ENCODE measurements around the gene UCMA. TPM values are rescaled to one million over a fixed set of nuclear protein-coding genes. Genes with fewer than 3 reads are reported as not detected.
"Not testable (repeated sequence)": the region's sequence is repeated elsewhere in the genome, so short reads cannot be mapped to it uniquely, and the experiment has no call there.

The UCMA gene
- total RNA-seq, 1 donor from 2014 or later: not detected

GRCh38 chr10:13241613-13242012, 7.4 kb upstream of the UCMA start:
- no peaks in the 10 kb centered on the region for H3K36me3 Mint-ChIP-seq (ENCODE audit: insufficient read depth)
- H3K27ac Mint-ChIP-seq: no peak overlapping the region
- H3K9me3 Mint-ChIP-seq (ENCODE audit: low read depth): no peaks in the 10 kb centered on the region
- DNase-seq (ENCODE audit: low spot score, unreplicated experiment): no peak
- H3K4me3 Mint-ChIP-seq (ENCODE audit: low read depth): no peak overlapping the region
- TF ChIP-seq, protein P1, sequence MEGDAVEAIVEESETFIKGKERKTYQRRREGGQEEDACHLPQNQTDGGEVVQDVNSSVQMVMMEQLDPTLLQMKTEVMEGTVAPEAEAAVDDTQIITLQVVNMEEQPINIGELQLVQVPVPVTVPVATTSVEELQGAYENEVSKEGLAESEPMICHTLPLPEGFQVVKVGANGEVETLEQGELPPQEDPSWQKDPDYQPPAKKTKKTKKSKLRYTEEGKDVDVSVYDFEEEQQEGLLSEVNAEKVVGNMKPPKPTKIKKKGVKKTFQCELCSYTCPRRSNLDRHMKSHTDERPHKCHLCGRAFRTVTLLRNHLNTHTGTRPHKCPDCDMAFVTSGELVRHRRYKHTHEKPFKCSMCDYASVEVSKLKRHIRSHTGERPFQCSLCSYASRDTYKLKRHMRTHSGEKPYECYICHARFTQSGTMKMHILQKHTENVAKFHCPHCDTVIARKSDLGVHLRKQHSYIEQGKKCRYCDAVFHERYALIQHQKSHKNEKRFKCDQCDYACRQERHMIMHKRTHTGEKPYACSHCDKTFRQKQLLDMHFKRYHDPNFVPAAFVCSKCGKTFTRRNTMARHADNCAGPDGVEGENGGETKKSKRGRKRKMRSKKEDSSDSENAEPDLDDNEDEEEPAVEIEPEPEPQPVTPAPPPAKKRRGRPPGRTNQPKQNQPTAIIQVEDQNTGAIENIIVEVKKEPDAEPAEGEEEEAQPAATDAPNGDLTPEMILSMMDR (IDR thresholded peaks at IDR 0.05; ENCODE audit: unreplicated experiment): no peak
- H3K4me1 Mint-ChIP-seq (ENCODE audit: low read depth): no peaks in the 10 kb centered on the region
- H3K27me3 Mint-ChIP-seq: no peaks in the 10 kb centered on the region

DNA sequence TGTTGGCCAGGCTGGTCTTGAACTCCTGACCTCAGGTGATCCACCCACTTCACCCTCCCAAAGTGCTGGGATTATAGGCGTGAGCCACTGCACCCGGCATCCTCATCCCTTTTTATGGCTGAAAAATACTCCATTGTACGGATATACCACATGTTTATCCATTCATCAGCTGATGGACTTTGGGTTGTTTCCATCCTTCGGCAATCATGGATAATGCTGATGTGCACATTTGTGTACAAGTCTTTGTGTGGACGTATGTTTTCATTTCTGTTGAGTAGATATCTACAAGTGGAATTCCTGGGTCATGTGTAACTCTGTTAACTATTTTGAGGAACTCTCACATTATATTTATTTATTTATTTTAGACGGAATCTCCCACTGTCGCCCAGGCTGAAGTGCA, 5.7 kb upstream of the UCMA start:
- Mint-ChIP-seq H3K4me1 (ENCODE audit: low read depth) (no peaks in the 10 kb centered on the region), H3K4me3 (ENCODE audit: low read depth) (no peak overlapping the region), H3K27ac (no peak overlapping the region), H3K36me3 (ENCODE audit: insufficient read depth) (no peaks in the 10 kb centered on the region), H3K9me3 (ENCODE audit: low read depth) (no peaks in the 10 kb centered on the region), H3K27me3 (no peaks in the 10 kb centered on the region)
- TF ChIP-seq, protein P1 (IDR thresholded peaks at IDR 0.05; ENCODE audit: unreplicated experiment): no peak
- no peak for DNase-seq (ENCODE audit: low spot score, unreplicated experiment)

DNA sequence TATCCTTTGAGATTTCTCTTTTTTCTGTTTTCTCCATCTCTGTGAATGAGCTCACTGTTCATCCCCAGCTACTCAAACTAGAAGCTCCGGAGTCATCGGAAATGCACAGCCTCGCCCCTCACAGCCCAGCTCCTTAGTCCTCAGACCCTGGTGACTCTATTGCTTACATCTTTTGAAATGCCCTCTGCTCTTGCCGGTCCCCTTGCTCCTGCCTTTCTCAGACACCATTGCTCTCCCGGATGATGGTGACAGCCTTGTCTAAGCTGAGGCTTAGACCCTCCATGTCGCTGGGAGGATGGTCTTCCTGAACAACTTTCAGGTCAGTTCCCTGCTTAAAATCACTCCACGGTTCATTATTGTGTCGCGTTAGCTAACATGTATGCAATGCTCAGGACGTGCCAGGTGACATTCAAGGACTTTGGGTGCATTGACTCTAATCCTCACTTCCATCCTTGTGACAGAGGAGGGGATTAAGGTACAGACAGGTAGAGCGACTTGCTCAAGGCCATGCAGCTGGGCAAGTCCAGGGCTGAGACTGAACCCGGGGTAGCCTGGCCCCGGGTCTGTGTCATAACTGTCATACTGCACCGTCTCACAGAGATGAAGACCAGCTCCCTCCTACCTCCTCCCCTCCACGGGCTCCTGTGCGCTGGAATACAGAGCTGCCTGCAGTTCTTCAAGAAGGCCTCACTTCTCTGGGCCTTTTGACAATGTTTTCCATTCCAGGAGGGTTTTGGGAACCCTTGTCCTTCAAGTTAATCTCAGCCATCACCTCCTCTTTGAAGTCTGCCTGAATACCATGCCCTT, 4.3 kb upstream of the UCMA start:
- Mint-ChIP-seq H3K27ac (no peak overlapping the region), H3K4me3 (ENCODE audit: low read depth) (no peak overlapping the region), H3K4me1 (ENCODE audit: low read depth) (no peaks in the 10 kb centered on the region), H3K27me3 (no peaks in the 10 kb centered on the region), H3K36me3 (ENCODE audit: insufficient read depth) (no peaks in the 10 kb centered on the region), H3K9me3 (ENCODE audit: low read depth) (no peaks in the 10 kb centered on the region)
- TF ChIP-seq, protein P1 (IDR thresholded peaks at IDR 0.05; ENCODE audit: unreplicated experiment): no peak
- DNase-seq (ENCODE audit: low spot score, unreplicated experiment): no peak

DNA sequence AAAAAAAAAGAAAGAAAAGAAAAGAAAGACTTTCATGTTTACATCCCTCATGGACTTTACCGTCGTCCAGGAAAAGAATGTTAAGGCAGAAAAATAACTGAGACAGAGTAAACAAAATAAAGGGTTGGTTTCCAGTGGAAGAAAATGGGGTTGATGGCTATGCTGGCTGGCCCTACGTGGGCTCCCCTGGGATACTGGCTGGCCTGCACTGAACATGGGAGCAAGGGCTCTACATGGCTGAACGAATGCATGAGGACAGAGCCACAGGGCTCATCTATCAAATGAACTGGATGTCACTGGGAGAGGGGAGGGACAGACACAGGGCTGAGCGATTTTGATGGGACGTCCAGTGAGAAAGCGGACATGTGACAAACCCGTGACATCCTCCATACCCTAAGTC, 2.5 kb upstream of the UCMA start:
- H3K27ac Mint-ChIP-seq: no peak overlapping the region
- DNase-seq (ENCODE audit: low spot score, unreplicated experiment): no peak
- no peaks in the 10 kb centered on the region for H3K36me3 Mint-ChIP-seq (ENCODE audit: insufficient read depth)
- no peak overlapping the region for H3K4me3 Mint-ChIP-seq (ENCODE audit: low read depth)
- no peaks in the 10 kb centered on the region for H3K9me3 Mint-ChIP-seq (ENCODE audit: low read depth)
- H3K4me1 Mint-ChIP-seq (ENCODE audit: low read depth): no peaks in the 10 kb centered on the region
- H3K27me3 Mint-ChIP-seq: no peaks in the 10 kb centered on the region
- TF ChIP-seq, protein P1 (IDR thresholded peaks at IDR 0.05; ENCODE audit: unreplicated experiment): no peak

DNA sequence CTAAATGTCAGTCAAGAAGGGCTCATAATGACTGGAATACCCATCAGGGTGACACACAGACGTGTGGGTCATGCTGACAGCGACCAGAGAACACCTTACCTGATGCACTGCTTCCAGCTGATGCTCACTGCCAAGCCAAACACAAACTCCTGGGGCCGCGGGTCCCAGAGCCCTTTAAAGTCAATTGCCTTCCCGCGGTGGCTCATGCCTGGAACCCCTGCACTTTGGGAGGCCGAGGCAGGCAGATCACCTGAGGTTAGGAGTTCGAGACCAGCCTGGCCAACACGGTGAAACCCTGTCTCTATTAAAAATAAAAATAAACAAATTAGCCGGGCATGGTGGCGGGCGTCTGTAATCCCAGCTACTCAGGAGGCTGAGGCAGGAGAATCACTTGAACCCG, 562 bp upstream of the UCMA start:
- not testable (repeated sequence) for H3K4me3 Mint-ChIP-seq (ENCODE audit: low read depth); H3K27me3 Mint-ChIP-seq; H3K4me1 Mint-ChIP-seq (ENCODE audit: low read depth); H3K9me3 Mint-ChIP-seq (ENCODE audit: low read depth); H3K27ac Mint-ChIP-seq; DNase-seq (ENCODE audit: low spot score, unreplicated experiment); H3K36me3 Mint-ChIP-seq (ENCODE audit: insufficient read depth)

- Mint-ChIP-seq H3K27me3 (peaks cover 6% of the 10 kb centered on the region), H3K4me1 (ENCODE audit: low read depth) (no peaks in the 10 kb centered on the region), H3K4me3 (ENCODE audit: low read depth) (no peak overlapping the region), H3K9me3 (ENCODE audit: low read depth) (no peaks in the 10 kb centered on the region), H3K36me3 (ENCODE audit: insufficient read depth) (no peaks in the 10 kb centered on the region), H3K27ac (no peak overlapping the region)
- TF ChIP-seq, protein P1 (IDR thresholded peaks at IDR 0.05; ENCODE audit: unreplicated experiment): no peak
- DNase-seq (ENCODE audit: low spot score, unreplicated experiment): no peak
Measured at GRCh38 chr10:13233358-13233757, 816 bp downstream of the UCMA start.
